WI38 (cell line): ENCODE data around the gene CDKAL1.

Experiments
- H3K4me3 ChIP-seq: 2 replicates; pipeline ENCODE4 v1.5.1; 2011; ENCODE audit warnings: low read depth, mild to moderate bottlenecking, control low read depth, low read length
- CTCF ChIP-seq: IDR thresholded peaks from 2 replicates; pipeline ENCODE4 v1.5.1; 2012; ENCODE audit warnings: low read depth, mild to moderate bottlenecking, control low read depth, low read length

The CDKAL1 gene

GRCh38 chr6:21033084-21033483 lies 498.8 kb downstream of the CDKAL1 start:
- no peak for TF ChIP-seq CTCF
- no peak overlapping the region for H3K4me3 ChIP-seq

DNA sequence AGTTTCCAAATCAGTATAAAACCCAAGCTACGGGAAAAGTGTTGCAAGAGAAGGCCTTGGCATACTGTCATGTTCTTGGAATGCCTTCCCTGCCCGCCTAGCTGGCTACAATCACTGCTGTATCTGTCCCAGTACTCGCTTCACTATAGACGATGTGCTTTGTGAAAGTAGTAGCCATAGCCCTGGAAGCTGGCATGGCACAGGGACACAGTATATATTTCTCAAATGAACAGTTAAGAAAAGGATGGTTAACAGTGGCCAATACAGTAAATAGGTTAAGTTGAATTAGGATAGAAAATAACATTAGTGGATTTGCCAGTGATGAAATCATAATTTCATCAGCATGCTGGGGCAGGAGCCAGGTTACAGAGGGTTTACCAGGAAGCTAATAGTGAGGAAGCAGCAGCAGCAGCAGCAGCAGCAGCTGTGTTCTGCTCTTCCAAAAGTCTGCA lies 499.3 kb downstream of the CDKAL1 start:
- H3K4me3 ChIP-seq, result no peak overlapping the region
- TF ChIP-seq CTCF, result no peak

- no peak for TF ChIP-seq CTCF
- no peak overlapping the region for H3K4me3 ChIP-seq
These were observed 500.1 kb downstream of the CDKAL1 start for GRCh38 chr6:21034345-21034744.

GRCh38 chr6:21037453-21037852 lies 503.2 kb downstream of the CDKAL1 start:
- no peak for TF ChIP-seq CTCF
- no peak overlapping the region for H3K4me3 ChIP-seq

DNA sequence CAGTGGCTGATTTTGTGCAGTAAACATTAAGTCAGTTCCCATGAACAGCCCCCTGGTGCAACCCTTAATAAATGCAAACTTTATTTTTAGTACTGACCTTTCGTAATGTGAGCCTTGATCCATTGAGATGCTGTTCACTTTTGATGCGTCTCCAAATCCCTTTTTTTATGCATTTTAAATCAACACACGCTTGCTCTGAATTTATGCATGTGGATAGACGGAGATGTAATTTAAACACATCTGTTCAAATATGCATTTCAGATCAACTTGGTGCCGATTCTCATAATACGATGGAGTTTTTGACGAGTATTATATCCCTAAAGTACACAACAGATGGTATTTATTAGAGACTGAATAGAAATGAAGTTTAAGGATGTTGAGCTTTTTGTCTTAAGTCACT lies 505.7 kb downstream of the CDKAL1 start:
- TF ChIP-seq CTCF, result no peak
- H3K4me3 ChIP-seq, result no peak overlapping the region

GRCh38 chr6:21045135-21045700 lies 511.0 kb downstream of the CDKAL1 start:
- TF ChIP-seq CTCF, result no peak
- no peak overlapping the region for H3K4me3 ChIP-seq

DNA sequence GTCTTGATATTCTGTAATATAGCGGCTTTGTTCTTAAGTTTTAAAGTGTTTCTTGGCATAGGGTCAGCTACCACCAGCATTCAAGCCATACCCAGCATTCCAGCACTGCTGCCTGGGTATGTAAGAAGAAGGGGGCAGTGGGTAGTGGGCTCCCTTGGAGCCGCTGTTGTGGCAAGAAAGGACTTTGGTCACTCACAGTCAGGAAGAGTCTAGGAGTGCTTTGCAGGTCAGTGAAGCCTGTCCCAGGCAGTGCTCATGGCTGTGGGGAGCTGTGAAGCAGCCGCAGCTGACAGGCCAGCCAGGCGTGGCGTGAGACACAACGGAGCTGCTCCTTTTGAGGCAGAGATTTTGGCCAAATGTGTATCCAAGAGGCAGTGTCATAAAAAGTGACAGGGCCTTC lies 512.0 kb downstream of the CDKAL1 start:
- TF ChIP-seq CTCF, result no peak
- no peak overlapping the region for H3K4me3 ChIP-seq
